Diencephalon (tissue), 1 donor: ENCODE data around the gene PCDHA9. TPM values are rescaled to one million over a fixed set of nuclear protein-coding genes. Genes with fewer than 3 reads are reported as not detected.

Experiments used
- total RNA-seq: library from RNA; depleted of rRNA; stranded (reverse); fragments of >200 nt; gene quantifications from one replicate; pipeline ENCODE4 v1.2.3, GENCODE V29; 2014

Gene PCDHA9, protein sequence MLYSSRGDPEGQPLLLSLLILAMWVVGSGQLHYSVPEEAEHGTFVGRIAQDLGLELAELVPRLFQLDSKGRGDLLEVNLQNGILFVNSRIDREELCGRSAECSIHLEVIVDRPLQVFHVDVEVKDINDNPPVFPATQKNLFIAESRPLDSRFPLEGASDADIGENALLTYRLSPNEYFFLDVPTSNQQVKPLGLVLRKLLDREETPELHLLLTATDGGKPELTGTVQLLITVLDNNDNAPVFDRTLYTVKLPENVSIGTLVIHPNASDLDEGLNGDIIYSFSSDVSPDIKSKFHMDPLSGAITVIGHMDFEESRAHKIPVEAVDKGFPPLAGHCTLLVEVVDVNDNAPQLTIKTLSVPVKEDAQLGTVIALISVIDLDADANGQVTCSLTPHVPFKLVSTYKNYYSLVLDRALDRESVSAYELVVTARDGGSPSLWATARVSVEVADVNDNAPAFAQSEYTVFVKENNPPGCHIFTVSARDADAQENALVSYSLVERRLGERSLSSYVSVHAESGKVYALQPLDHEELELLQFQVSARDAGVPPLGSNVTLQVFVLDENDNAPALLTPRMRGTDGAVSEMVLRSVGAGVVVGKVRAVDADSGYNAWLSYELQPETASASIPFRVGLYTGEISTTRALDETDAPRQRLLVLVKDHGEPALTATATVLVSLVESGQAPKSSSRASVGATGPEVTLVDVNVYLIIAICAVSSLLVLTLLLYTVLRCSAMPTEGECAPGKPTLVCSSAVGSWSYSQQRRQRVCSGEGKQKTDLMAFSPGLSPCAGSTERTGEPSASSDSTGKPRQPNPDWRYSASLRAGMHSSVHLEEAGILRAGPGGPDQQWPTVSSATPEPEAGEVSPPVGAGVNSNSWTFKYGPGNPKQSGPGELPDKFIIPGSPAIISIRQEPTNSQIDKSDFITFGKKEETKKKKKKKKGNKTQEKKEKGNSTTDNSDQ
- 11.3 TPM for total RNA-seq

DNA sequence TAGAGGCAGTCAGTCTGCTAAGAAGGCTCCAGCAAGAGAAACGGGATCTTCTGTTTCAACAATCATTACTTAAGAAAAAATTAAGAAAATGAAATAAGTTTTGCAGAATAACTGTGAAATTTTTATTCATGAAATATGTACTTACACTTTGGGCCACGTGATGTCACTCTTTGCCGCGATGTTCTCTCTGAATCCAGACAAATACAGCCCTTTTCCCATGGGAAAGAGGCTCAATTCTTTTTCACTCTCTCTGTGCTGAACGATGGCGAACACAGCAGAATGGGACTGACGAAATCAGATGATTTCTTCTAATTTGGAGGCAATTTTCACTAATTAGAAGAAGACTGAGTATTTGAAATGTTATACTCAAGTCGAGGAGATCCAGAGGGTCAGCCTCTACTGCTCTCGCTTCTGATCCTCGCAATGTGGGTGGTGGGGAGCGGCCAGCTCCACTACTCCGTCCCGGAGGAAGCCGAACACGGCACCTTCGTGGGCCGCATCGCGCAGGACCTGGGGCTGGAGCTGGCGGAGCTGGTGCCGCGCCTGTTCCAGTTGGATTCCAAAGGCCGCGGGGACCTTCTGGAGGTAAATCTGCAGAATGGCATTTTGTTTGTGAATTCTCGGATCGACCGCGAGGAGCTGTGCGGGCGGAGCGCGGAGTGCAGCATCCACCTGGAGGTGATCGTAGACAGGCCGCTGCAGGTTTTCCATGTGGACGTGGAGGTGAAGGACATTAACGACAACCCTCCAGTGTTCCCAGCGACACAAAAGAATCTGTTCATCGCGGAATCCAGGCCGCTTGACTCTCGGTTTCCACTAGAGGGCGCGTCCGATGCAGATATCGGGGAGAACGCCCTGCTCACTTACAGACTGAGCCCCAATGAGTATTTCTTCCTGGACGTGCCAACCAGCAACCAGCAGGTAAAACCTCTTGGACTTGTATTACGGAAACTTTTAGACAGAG, at the start of gene PCDHA9:
Gene PCDHA9 (plus strand): TSS at position 244 of the 964 bp plus-strand sequence. CDS start 114 bp downstream, at position 358.

DNA sequence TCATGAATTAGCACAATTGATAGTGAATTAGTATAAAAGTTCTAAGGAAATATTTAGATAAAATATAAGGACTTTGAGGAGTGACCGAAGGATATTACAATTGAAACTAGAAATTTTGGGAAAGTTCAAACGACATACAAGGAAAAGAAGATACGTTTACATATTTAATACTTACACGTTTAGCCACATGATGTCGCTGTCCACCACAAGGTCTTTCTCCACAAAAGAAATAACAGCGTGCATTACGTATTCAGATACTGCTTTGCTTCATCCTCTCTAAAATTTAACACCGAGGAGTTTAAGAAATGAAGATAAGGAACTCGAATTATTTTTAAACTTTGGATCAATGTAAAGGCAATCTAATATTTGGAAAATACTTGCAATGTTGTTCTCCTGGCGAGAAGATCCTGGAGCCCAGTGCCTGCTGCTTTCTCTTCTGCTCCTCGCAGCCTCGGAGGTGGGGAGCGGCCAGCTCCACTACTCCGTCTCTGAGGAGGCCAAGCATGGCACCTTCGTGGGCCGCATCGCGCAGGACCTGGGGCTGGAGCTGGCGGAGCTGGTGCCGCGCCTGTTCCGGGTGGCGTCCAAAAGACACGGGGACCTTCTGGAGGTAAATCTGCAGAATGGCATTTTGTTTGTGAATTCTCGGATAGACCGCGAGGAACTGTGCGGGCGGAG, 47.2 kb upstream of the PCDHA9 start, which contains the start of gene PCDHA3:
Gene PCDHA3 (plus strand): TSS at position 242 of the 678 bp plus-strand sequence.

DNA sequence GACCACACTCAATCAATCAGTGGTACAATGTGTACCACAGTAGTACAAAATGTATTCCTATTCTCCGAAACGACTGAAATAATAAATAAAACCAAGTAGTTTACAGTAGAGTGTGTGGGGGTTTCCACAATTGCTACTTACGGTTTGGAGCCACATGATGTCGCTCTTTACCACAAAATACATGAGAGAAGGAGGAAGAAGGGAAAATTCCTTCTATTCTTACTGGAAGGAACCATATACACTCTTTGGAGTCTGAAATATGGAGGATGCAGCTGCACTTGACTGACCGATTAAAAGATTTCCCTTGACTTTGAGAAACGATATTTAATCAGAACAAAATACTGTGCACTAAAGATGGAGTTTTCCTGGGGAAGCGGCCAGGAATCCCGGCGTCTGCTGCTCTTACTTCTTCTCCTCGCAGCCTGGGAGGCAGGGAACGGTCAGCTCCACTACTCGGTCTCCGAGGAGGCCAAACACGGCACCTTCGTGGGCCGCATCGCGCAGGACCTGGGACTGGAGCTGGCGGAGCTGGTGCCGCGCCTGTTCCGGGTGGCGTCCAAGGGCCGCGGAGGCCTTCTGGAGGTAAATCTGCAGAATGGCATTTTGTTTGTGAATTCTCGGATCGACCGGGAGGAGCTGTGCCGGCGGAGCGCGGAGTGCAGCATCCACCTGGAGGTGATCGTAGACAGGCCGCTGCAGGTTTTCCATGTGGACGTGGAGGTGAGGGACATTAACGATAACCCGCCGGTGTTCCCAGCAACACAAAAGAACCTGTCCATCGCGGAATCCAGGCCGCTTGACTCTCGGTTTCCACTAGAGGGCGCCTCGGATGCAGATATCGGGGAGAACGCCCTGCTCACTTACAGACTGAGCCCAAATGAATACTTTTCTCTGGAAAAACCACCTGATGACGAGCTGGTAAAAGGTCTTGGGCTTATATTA, 41.1 kb upstream of the PCDHA9 start, which contains the start of gene PCDHA4:
Gene PCDHA4 (plus strand): TSS at position 235 of the 942 bp plus-strand sequence.

DNA sequence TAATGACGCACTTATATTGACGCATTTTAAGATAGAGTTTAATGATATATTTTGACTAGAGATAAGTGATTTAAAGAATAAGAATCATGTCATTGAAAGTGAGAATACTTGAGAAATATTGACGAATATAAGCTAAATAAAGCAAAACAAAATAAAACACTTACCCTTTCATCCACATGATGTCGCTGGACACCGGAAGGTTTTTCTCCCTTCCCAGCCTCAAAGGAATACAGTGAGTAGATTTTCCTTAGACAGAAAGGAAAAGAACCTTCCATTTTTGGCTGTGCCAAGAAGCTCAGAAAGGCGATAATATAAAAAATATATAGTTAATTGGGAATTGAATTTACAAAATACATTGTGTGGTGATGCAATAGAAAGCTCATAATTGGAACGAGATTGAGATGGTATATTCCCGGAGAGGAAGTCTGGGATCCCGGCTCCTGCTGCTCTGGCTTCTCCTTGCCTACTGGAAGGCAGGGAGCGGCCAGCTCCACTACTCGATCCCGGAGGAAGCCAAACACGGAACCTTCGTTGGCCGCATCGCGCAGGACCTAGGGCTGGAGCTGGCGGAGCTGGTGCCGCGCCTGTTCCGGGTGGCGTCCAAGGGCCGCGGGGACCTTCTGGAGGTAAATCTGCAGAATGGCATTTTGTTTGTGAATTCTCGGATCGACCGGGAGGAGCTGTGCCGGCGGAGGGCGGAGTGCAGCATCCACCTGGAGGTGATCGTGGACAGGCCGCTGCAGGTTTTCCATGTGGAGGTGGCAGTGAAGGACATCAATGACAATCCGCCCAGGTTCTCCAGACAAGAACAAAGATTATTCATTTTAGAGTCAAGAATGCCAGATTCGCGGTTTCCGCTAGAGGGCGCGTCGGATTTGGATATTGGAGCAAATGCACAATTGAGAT, 26.6 kb upstream of the PCDHA9 start, which contains the start of gene PCDHA5:
Gene PCDHA5 (plus strand): TSS at position 239 of the 906 bp plus-strand sequence.

DNA sequence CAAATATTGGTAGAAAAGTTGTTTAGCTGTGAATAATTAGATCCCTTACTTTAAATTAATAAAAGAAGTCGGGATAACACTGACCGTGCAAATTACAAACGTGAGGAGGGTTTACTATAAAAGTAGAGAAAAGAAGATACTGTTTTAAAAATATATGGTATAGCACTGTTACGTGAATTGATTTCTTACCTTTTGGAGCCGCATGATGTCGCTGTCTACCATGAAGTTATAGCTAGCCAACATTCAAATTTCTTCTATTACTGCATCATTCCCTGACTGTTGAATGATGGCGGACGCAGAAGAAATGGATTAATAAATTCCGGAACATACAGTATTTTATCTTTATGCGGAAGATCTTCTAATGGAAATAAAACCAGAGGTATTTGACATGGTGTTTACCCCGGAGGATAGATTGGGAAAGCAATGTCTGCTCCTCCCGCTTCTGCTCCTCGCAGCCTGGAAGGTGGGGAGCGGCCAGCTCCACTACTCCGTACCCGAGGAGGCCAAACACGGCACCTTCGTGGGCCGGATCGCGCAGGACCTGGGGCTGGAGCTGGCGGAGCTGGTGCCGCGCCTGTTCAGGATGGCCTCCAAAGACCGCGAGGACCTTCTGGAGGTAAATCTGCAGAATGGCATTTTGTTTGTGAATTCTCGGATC, 20.3 kb upstream of the PCDHA9 start, which contains the start of gene PCDHA6:
Gene PCDHA6 (plus strand): TSS at position 257 of the 658 bp plus-strand sequence. CDS start 132 bp downstream, at position 389.

DNA sequence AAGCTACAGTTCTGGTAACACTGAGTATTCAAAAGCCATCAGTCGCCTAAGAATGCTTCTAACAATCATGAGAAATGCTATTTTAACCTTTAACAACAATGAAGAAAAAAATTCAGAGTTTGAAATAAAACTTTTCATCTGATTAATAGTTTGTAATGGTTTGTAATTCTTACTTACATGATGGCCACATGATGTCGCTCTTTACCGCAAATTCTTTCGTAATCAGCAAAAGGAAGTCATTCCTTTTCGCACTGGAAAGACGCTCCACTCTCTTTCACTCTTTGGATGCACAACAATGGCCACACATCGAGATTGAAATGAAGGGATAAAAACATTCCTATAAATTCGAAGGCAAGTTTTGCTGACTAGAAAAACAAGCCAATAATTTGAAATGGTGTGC, 14.2 kb upstream of the PCDHA9 start, which contains the start of gene PCDHA7:
Gene PCDHA7 (plus strand): TSS at position 277 of the 400 bp plus-strand sequence. CDS start 115 bp downstream, at position 392.

DNA sequence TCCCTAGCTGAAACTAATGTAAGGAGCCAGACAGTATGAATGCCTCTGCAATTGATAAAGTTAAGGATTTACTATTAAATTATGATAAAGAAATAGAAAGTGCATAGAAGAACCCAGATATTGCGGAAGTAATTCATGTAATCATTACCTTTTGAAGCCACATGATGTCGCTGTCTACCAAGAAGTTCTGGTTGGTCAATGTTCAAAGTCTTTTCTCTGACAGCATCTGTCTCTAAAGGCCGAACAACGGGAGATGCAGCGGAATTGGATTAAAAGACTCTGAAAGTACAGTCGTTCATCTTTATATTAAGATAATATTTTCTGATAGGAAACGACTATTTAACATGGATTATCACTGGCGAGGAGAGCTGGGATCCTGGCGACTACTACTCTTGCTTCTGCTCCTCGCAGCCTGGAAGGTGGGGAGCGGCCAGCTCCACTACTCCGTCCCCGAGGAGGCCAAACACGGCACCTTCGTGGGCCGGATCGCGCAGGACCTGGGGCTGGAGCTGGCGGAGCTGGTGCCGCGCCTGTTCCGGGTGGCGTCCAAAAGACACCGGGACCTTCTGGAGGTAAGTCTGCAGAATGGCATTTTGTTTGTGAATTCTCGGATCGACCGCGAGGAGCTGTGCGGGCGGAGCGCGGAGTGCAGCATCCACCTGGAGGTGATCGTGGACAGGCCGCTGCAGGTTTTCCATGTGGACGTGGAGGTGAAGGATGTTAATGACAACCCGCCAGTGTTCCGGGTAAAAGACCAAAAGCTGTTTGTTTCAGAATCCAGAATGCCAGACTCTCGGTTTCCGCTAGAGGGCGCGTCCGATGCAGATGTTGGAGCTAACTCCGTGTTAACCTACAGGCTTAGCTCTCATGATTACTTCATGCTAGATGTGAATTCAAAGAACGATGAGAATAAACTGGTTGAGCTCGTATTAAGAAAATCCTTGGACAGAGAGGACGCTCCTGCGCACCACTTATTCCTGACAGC, 6.9 kb upstream of the PCDHA9 start, which contains the start of gene PCDHA8:
Gene PCDHA8 (plus strand): TSS at position 210 of the 985 bp plus-strand sequence. CDS start 135 bp downstream, at position 345.

DNA sequence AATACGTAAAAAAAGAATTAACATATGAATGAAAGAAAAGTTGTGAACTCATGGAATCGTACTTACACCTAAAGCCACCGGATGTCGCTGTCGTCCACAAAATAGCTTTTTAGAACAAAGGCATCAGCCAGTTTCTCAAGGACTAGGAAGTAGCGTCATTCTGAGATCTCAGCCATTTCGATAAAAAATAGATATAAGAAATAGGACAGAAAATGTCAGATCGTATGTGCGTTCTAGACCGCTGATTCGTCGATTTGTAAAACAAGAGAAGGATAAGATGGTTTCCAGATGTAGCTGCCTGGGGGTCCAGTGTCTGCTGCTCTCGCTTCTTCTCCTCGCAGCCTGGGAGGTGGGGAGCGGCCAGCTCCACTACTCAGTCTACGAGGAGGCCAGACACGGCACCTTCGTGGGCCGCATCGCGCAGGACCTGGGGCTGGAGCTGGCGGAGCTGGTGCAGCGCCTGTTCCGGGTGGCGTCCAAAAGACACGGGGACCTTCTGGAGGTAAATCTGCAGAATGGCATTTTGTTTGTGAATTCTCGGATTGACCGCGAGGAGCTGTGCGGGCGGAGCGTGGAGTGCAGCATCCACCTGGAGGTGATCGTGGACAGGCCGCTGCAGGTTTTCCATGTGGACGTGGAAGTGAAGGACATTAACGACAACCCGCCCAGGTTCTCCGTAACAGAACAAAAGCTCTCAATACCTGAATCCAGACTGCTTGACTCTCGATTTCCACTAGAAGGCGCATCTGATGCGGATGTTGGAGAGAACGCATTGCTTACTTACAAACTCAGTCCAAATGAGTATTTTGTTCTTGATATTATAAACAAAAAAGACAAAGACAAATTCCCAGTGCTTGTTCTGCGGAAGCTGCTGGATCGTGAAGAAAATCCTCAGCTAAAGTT, 7.8 kb downstream of the PCDHA9 start, which contains the start of gene PCDHA10:
Gene PCDHA10 (plus strand): TSS at position 126 of the 903 bp plus-strand sequence. CDS start 152 bp downstream, at position 278.

DNA sequence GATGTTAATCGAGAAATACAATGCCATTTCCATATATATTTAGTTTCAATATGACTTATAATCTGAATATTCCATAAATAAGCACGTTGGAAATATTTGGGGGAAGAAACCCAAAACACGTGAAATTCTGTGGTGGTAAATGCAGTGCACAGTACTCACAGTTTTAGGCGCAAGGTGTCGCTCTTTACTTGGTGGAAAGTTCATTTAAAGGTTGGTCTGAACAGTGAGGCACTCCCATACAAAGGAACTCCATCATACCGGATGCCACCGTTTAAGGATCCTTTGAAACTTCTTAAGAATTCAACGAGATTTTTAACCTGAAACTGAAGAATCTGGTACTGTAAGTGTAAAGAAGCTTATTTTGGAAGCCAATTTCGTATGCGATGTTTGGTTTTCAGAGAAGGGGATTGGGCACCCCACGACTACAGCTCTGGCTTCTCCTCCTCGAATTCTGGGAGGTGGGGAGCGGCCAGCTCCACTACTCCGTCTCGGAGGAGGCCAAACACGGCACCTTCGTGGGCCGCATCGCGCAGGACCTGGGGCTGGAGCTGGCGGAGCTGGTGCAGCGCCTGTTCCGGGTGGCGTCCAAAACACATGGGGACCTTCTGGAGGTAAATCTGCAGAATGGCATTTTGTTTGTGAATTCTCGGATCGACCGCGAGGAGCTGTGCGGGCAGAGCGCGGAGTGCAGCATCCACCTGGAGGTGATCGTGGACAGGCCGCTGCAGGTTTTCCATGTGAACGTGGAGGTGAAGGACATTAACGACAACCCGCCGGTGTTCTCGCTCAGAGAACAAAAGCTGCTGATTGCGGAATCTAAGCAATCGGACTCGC, 20.8 kb downstream of the PCDHA9 start, which contains the start of gene PCDHA11:
Gene PCDHA11 (plus strand): TSS at position 237 of the 834 bp plus-strand sequence. CDS start 147 bp downstream, at position 384.

DNA sequence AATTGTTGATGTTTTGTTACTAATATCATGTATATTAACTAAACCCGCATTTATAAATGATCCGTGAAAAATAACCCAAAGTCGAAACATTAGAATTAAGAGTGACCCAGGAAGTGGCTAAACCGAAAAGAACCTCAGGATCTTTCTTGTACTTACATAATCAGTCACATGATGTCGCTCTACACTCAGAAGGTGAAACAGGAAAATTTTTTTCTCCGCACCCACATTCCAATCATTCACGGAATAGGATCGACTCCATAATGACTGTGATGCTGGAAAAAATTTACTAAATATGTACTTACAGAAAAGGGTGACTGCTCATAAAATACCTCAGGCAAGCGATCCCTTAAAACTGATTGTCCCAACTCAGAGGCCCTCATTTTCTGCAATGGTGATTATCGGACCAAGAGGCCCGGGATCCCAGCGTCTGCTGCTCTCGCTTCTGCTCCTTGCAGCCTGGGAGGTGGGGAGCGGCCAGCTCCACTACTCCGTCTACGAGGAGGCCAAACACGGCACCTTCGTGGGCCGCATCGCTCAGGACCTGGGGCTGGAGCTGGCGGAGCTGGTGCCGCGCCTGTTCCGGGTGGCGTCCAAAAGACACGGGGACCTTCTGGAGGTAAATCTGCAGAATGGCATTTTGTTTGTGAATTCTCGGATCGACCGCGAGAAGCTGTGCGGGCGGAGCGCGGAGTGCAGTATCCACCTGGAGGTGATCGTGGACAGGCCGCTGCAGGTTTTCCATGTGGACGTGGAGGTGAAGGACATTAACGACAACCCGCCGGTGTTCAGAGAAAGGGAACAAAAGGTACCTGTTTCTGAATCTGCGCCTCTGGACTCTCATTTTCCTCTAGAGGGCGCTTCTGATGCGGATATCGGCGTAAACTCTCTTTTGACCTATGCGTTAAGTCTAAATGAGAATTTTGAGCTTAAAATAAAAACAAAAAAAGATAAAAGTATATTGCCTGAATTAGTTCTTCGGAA, 27.2 kb downstream of the PCDHA9 start, which contains the start of gene PCDHA12:
Gene PCDHA12 (plus strand): TSS at position 224 of the 981 bp plus-strand sequence. CDS start 165 bp downstream, at position 389.

DNA sequence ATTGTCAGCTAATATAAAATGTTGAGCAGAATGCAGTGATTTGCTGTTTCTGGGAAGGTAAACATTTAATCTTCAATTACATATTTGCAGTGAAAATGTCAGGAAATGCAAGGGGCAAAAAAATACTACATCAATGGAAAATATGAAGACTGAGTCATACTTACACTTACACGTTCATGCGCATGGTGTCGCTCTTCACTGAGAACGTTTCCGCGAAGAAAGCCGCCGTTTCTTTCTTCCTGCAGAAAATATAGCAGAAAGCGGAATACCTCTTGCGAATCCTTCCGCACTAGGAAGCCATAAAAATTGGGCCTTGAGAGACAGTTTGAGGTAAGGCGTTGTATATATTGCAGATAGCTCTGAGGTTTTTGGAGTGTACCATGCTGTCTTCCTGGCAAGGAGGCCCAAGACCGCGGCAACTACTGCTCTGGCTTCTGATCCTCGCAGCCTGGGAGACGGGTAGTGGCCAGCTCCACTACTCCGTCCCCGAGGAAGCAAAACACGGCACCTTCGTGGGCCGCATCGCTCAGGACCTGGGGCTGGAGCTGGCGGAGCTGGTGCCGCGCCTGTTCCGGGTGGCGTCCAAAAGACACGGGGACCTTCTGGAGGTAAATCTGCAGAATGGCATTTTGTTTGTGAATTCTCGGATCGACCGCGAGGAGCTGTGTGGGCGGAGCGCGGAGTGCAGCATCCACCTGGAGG, 33.9 kb downstream of the PCDHA9 start, which contains the start of gene PCDHA13:
Gene PCDHA13 (plus strand): TSS at position 236 of the 702 bp plus-strand sequence. CDS start 145 bp downstream, at position 381.

